T47D (cell line): ENCODE measurements around the gene CYB5R3.
A peak's percentile ranks its signal among the peaks of the same experiment; 100 is the strongest.
"Not testable (repeated sequence)": the region's sequence is repeated elsewhere in the genome, so short reads cannot be mapped to it uniquely, and the experiment has no call there.

Experiments used
- DNase-seq, 2 experiments: peaks; one replicate each; pipeline versions ENCODE4 v3.0.0 to v3.0.0-alpha.2; 2011 to 2012; ENCODE audit warnings: low read depth in 1 of 2, low spot score in 1 of 2
- JUND ChIP-seq: IDR thresholded peaks from 2 replicates; pipeline ENCODE4 v1.6.1; 2012; ENCODE audit warnings: low read depth
- in situ Hi-C: cut with HindIII; loops from 2 replicates; pipeline ENCODE4 v1.10.0; 2016; ENCODE audit warnings: low sequenced_read_pairs, low pct_unique_long_range_greater_than_20kb

CYB5R3 gene

DNA sequence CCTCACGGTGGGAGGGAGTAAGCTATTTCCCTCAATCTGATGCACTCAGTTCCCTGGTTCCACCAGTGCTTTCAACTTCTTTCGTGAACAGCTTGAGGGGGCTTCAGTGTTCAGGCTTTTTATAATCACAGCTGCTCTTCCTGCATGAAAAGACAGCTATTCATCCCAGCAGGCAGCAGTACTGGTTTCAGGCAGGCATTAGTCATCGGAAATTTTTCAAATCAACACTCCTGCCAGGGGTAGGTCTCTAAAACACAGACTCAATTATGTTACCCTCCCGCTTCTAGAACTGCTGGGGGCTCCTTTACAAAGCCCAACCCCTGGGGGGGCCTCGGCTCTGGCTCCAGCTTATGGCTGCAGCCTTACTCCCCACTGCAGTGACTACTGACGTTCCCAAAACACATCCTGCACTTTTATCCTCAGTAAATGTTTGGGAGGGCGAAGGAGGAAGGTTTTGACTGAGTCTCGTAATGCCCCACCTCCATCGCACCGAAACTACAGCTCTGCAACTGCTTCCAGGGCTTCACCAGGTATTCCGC lies 40.3 kb downstream of the CYB5R3 start:
- no peak for TF ChIP-seq JUND
- no peak for DNase-seq
- in situ Hi-C loops = no loop called here

DNA sequence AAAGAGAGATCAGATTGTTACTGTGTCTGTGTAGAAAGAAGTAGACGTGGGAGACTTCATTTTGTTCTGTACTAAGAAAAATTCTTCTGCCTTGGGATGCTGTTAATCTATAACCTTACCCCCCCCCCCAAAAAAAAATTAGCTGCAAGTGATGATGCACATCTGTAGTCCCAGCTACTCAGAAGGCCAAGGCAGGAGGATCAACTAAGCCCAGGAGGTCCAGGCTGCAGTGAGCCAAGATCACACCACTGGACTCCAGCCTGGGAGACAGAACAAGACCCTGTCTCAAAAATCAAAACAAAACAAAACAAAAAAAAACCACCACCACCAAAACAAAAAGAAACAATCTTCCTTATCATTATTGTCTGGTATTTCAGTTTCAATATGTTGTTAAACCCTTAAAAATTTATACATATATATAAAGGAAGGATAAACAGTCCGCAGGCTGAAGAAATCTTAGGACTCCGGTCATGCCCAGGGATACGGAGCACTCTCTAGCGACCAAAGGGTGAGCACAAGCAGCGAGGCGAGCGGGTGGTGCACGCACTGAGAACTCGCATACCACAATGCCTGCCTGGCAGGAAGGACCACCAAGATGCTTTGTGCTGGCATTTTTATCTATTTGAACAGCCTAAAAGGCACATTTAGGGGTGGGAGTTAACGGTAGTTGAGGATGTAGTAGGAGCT lies 40.9 kb downstream of the CYB5R3 start:
- TF ChIP-seq JUND = no peak
- in situ Hi-C loops = no loop called here

DNA sequence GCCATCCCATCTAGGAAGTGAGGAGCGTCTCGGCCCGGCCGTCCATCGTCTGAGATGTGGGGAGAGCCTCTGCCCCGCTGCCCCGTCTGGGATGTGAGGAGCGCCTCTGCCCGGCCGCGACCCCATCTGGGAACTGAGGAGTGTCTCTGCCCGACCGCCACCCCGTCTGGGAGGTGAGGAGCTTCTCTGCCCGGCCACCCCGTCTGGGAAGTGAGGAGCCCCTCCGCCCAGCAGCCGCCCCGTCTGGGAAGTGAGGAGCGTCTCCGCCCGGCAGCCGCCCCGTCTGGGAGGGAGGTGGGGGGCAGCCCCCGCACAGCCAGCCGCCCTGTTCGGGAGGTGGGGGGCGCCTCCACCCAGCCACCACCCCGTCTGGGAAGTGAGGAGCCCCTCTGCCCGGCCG lies 41.6 kb downstream of the CYB5R3 start:
- DNase-seq, in situ Hi-C loops: not testable (repeated sequence)

More for the DNA sequence above, 40.9 kb downstream of the CYB5R3 start:
- DNase-seq = no peak

DNA sequence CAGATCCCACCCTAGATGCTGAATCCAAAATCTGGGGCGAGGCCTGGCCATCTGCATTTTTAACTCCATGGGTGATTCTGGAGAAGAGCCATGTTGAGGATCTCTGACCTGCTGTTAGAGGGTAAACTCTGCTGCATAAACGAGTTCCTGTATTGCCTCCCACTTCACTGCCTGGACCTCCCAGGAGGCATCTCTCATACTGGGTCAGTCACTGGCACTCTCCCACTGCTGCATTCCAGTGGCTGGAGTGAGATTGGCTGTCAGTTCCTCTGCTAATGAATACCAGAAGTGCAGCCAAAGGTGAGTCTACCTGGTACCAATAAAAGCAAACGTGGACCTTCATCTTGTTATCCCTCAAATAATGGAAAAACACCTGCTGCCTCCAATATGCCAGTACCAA lies 44.8 kb downstream of the CYB5R3 start:
- in situ Hi-C loops = no loop called here
- peak in 1 of 2 experiments; percentile 35 for DNase-seq

DNA sequence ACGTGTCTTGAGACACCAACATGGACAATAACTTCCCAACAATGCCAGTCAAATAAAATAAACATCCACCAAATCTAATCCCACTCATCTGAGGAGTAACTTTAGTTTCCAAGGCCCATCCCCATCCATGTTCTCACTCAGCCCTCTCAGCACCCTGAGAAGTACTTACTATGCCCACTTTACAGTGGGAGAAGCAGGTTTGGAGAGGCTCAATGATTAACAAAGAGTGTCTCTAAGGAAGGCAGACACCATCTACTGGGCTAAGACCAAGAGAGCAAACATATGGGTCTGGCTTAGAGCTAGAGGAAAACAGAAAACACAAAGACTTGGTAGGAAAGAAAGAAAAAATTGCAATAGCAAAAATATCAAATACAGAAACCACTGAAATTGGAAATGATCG lies 45.8 kb downstream of the CYB5R3 start:
- in situ Hi-C loops = no loop called here

More for the DNA sequence above, 44.8 kb downstream of the CYB5R3 start:
- TF ChIP-seq JUND = no peak

DNA sequence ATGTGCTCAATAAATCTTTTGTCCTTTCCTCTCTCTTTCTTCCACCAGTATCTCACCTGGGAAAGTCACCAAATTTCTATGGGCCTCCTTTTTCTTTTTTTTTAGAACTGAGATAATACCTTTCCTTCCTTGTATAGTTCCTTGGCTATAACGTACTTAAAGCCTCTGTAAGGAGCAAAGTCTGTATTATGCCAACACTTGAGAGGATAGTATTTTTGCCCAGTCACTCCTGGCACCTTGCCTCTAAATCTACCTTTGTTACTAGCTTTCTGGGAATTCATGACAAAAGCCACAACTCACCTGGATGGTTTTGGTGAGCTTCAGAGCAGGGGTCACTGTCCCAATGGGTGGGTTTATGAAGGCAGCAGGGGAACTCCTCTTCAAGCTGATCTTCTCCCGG lies 46.7 kb downstream of the CYB5R3 start:
- TF ChIP-seq JUND = no peak
- in situ Hi-C loops = no loop called here
- no peak for DNase-seq

More for the DNA sequence above, 45.8 kb downstream of the CYB5R3 start:
- no peak for TF ChIP-seq JUND
- DNase-seq = no peak

DNA sequence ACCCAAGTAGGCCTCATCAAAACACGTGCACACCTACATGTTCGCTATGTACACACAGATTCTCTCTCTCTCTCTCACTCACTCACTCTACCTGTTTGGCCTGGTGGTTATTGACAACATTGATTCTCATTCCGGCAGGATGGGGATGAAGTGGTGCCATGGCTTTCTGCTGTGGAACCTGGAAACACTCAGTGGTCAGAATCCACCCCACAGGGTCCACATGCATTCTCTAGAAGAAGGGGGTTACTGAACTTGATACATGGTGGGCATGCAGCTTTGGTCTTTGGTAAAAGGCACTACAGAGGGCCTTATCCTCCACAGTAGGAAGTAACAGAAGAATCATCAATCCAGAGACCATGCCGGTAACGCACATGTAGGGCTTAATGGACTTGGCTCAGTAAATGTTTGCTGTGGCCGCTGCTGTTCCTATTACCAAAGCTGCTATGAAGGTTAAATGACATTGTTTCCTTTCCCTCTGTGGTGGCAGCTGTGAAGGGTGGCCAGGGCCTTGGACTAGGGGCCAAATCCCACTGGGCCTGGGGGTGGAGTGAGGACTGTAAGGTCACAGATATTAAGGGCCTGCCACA lies 47.2 kb downstream of the CYB5R3 start:
- DNase-seq = peak in 1 of 2 experiments; percentile 49
- in situ Hi-C loops = no loop called here
- TF ChIP-seq JUND = no peak

DNA sequence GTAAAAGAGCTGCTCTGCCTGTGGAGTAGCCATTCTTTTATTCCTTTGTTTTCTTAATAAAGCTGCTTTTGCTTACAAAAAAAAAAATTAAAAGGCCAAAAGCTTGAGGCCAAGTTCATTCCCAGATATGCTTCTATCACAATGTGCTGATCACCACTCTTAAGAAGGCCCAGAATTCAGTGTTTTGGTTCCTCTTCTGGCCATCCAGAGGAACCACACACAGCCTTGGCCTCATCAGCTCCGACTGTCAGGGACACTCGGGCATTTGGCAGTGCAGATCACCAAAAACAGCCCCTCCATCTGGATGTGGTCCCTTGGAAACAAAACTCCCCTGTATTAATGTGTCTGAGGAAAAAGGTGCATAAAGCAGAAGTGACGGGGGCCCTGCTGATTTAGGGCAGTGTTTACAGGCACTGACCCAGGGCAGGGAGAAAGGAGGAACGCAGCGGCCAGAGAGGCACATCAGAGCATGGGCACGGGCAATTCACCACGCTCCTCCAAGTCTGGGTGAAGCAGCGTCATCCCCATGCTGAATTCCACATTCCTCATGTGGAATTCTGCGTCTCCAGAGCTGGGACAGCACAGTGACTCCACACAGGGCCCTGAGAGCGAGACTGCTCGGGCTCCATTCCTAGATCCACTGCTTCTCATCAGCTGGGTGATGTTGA lies 52.2 kb downstream of the CYB5R3 start:
- in situ Hi-C loops = no loop called here
- no peak for TF ChIP-seq JUND
- DNase-seq = no peak

DNA sequence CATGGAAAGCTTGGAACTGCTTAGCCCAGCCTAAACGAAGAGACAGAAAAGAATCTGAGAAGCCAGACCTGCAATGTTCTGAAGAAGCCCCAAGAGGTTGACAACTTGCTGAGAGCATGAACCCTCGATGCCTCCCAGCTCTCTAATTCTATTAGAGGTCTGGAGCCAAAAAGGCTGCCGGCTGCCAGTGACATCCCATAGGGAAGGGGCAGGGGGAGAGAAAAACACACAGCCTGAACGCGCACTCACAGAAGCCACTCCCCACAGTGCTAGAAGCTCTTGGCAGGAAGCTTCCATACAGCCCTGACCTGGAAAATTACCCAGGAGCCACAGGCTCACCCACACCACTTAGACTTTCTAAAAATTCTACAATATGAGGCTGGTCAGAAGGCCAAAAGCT lies 52.9 kb downstream of the CYB5R3 start:
- in situ Hi-C loops = no loop called here

DNA sequence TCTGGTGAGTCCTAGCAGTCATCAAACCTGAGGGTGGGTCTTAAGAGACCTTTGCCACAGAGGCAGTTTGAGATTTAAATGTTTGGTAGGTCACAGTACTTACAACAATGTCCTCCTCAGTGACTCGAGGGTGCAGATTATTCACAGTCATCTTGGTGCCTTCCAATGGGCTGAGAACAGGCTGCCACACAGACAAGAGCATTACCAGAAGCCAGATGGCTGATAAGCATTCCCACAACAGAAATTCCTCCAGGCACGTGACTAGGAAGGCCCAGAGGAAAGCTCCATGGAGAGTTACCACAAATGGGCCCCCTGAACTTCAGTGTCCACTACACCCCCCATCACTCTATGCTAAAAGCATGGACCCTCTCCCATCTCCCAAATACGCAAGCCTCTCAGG lies 53.8 kb downstream of the CYB5R3 start:
- no peak for DNase-seq
- TF ChIP-seq JUND = no peak
- in situ Hi-C loops = no loop called here

More for the DNA sequence above, 52.9 kb downstream of the CYB5R3 start:
- DNase-seq = no peak
- no peak for TF ChIP-seq JUND

DNA sequence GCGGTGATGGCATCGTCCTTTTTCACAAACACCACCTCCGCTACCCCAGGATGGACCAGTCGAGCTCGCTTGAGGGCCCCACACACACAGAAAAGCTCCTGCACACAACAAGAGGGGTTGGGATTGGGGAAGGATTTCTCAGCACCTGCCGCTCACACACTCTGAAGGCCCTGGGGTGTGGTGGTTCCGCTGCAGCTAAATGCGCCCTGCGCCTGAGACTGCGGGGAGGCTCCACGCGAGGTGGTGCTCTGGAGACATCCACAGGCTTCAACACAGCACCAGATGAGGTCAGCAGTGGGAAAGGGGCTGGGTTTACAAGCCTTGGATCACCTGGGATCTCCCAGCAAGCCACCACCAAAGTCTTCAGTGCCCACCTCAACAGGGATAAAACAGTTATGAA lies 57.2 kb downstream of the CYB5R3 start:
- DNase-seq = no peak
- in situ Hi-C loops = no loop called here
- no peak for TF ChIP-seq JUND

DNA sequence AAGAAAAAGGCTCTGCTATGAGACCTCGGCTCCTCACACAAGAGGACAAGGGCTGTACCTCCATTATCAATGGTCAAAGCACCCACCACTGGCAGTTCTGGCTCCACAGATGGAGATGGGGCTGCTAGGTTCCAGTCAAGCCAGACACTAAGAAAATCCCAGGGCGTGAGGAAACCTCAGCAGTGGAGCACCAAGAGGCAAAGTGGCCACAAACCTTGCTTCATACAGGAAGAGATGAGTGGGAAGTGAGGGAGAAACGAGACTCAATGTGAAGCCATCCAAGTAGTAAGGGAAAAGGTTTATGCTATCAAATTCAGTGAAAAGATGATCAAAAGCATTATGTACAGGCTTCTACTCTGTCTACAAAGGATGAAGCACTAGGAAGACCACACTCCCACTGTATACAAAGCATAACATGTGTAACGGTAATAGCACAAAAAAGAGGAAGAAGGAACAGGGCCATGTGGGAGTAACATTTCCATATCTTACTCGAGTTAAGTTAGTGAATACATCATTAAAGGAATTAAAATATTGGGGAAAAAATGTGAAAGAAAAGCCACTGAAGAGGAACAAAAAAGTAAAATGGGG lies 61.5 kb downstream of the CYB5R3 start:
- TF ChIP-seq JUND = no peak
- in situ Hi-C loops = no loop called here
- no peak for DNase-seq

DNA sequence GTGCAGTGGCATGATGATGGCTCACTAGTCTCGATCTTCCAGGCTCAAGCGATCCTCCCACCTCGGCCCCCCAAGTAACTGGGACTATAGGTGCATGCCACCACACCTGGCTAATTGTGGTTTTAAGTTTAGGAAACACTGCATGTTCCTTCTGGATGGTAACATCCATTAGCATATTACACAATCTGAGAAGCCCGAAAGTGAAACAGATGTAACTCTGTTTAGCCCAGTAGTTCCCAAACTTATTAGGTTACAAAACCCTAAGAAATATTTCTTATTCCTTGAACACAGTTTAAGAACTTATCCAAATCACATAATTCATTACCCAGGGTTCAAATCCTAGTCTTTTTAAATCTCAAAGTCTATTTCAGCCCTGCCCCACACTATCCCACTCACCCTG lies 62.8 kb downstream of the CYB5R3 start:
- TF ChIP-seq JUND = no peak
- in situ Hi-C loops = no loop called here
- no peak for DNase-seq
